ENCODE data around the gene SLC39A7.

SLC39A7 gene

DNA sequence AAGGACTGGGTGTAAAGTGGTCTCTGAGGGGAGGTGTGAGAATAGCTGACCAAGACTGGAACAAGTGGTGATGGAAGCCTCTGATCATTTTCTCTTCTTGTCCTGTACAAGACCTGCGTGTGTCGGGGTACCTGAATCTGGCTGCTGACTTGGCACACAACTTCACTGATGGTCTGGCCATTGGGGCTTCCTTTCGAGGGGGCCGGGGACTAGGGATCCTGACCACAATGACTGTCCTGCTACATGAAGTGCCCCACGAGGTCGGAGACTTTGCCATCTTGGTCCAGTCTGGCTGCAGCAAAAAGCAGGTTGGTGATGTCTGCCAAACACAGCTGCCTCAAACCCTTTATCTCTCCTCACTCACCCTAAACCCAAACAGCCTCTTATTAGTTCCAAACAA lies 2.1 kb downstream of the SLC39A7 start:
- Histone ChIP-seq H4K20me1 (ENCODE audit: insufficient read depth, low read length) (no peaks in the 10 kb centered on the region; the same call in 1 of the 2 replicates), H3K27me3 (ENCODE audit: low read depth, low read length) (no peaks in the 10 kb centered on the region), H3K27ac (ENCODE audit: low read length) (no peak overlapping the region), H3K4me3 (ENCODE audit: low read length) (no peak overlapping the region), H2AFZ (ENCODE audit: low read depth, low read length) (no peak overlapping the region), H3K79me2 (ENCODE audit: low read length) (peaks cover 36% of the 10 kb centered on the region), H3K4me1 (ENCODE audit: low read length) (peaks cover 22% of the 10 kb centered on the region), H3K36me3 (replicated peaks; ENCODE audit: low read depth, low read length) (peaks cover 19% of the 10 kb centered on the region), H3K9ac (ENCODE audit: low read length) (no peak overlapping the region), H3K9me3 (ENCODE audit: insufficient read depth, low read length) (no peaks in the 10 kb centered on the region), H3K4me2 (ENCODE audit: low read length) (no peak overlapping the region)
- TF ChIP-seq, protein P1, sequence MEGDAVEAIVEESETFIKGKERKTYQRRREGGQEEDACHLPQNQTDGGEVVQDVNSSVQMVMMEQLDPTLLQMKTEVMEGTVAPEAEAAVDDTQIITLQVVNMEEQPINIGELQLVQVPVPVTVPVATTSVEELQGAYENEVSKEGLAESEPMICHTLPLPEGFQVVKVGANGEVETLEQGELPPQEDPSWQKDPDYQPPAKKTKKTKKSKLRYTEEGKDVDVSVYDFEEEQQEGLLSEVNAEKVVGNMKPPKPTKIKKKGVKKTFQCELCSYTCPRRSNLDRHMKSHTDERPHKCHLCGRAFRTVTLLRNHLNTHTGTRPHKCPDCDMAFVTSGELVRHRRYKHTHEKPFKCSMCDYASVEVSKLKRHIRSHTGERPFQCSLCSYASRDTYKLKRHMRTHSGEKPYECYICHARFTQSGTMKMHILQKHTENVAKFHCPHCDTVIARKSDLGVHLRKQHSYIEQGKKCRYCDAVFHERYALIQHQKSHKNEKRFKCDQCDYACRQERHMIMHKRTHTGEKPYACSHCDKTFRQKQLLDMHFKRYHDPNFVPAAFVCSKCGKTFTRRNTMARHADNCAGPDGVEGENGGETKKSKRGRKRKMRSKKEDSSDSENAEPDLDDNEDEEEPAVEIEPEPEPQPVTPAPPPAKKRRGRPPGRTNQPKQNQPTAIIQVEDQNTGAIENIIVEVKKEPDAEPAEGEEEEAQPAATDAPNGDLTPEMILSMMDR (IDR thresholded peaks at IDR 0.05; ENCODE audit: low read depth, low read length), result no peak
- TF ChIP-seq EZH2phosphoT487 (IDR thresholded peaks at IDR 0.05; ENCODE audit: low read depth), result no peak

GRCh38 chr6:33203443-33204164 lies 2.9 kb downstream of the SLC39A7 start:
- H3K27ac ChIP-seq (ENCODE audit: low read length), result no peak overlapping the region

DNA sequence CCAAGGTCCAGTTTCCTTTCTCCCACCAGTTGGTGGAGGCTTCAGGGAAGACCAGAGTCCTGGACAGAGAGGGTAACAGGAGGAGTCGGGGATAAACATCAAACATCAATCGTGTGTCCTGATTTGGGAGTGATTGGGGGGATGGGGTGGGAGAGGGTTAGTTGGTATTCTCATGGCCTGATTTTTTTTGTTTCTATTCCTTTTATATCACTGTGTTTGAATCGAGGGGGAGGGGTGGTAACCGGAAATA lies 3.4 kb downstream of the SLC39A7 start:
- Histone ChIP-seq H3K4me3 (ENCODE audit: low read length) (peak overlapping the region; percentile 99; the same call in 1 of the 2 replicates), H3K79me2 (ENCODE audit: low read length) (peaks cover 32% of the 10 kb centered on the region)

More at GRCh38 chr6:33203443-33204164, 2.9 kb downstream of the SLC39A7 start:
- Histone ChIP-seq H3K36me3 (replicated peaks; ENCODE audit: low read depth, low read length) (peaks cover 19% of the 10 kb centered on the region), H3K4me3 (ENCODE audit: low read length) (peak overlapping the region; percentile 99; the same call in 1 of the 2 replicates), H3K9ac (ENCODE audit: low read length) (no peak overlapping the region), H3K4me1 (ENCODE audit: low read length) (peaks cover 22% of the 10 kb centered on the region), H4K20me1 (ENCODE audit: insufficient read depth, low read length) (no peaks in the 10 kb centered on the region), H3K79me2 (ENCODE audit: low read length) (peaks cover 36% of the 10 kb centered on the region), H3K9me3 (ENCODE audit: insufficient read depth, low read length) (no peaks in the 10 kb centered on the region), H2AFZ (ENCODE audit: low read depth, low read length) (no peak overlapping the region), H3K27me3 (ENCODE audit: low read depth, low read length) (no peaks in the 10 kb centered on the region), H3K4me2 (ENCODE audit: low read length) (peak overlapping the region; percentile 71)
- TF ChIP-seq, protein P1 (IDR thresholded peaks at IDR 0.05; ENCODE audit: low read depth, low read length), result no peak
- no peak for TF ChIP-seq EZH2phosphoT487 (IDR thresholded peaks at IDR 0.05; ENCODE audit: low read depth)

More for the DNA sequence above, 3.4 kb downstream of the SLC39A7 start:
- Histone ChIP-seq H3K4me1 (ENCODE audit: low read length) (peaks cover 24% of the 10 kb centered on the region), H4K20me1 (ENCODE audit: insufficient read depth, low read length) (no peaks in the 10 kb centered on the region; the same call in 1 of the 2 replicates), H3K9ac (ENCODE audit: low read length) (no peak overlapping the region), H3K27me3 (ENCODE audit: low read depth, low read length) (no peaks in the 10 kb centered on the region), H3K27ac (ENCODE audit: low read length) (no peak overlapping the region), H3K4me2 (ENCODE audit: low read length) (peak overlapping the region; percentile 71), H2AFZ (ENCODE audit: low read depth, low read length) (no peak overlapping the region), H3K36me3 (replicated peaks; ENCODE audit: low read depth, low read length) (peaks cover 19% of the 10 kb centered on the region), H3K9me3 (ENCODE audit: insufficient read depth, low read length) (no peaks in the 10 kb centered on the region)
- TF ChIP-seq, protein P1 (IDR thresholded peaks at IDR 0.05; ENCODE audit: low read depth, low read length), result no peak
- TF ChIP-seq EZH2phosphoT487 (IDR thresholded peaks at IDR 0.05; ENCODE audit: low read depth), result no peak
